Activated B cell treated with CpG ODN at 0.5 μM for 24 hours (primary cell): ENCODE measurements around the gene IGSF5. TPM values are rescaled to one million over a fixed set of nuclear protein-coding genes. Genes with fewer than 3 reads are reported as not detected.
"Not testable (repeated sequence)": the region's sequence is repeated elsewhere in the genome, so short reads cannot be mapped to it uniquely, and the experiment has no call there.

Experiments used
- ATAC-seq: fragments of 200-7000 bp; cut with Tn5 transposase; one replicate; pipeline ENCODE4 v1.10.0; 2021; ENCODE audit warnings: low read depth, mild to moderate bottlenecking, moderate library complexity
- CTCF ChIA-PET: fragments of 350-600 bp; sonication (Branson Sonifier 250); formaldehyde crosslinking; loops from one replicate; lab custom pipeline; 2021; ENCODE audit warnings: antibody characterized with exemption; lab: Charles Lee
- POLR2A ChIA-PET: fragments of 350-600 bp; sonication (Branson Sonifier 250); formaldehyde crosslinking; loops from one replicate; lab custom pipeline; 2021; ENCODE audit warnings: antibody characterized with exemption; lab: Charles Lee
- DNase-seq: peaks from one replicate; pipeline ENCODE4 v3.0.0; 2022
- H3K27ac Mint-ChIP-seq: one replicate; pipeline ENCODE4 v1.8.0; 2020; ENCODE audit warnings: mixed read lengths
- H3K27me3 Mint-ChIP-seq: one replicate; pipeline ENCODE4 v1.8.0; 2021; ENCODE audit warnings: mixed read lengths
- H3K36me3 Mint-ChIP-seq: one replicate; pipeline ENCODE4 v1.8.0; 2021; ENCODE audit warnings: low read depth, mixed read lengths
- H3K4me1 Mint-ChIP-seq: one replicate; pipeline ENCODE4 v1.8.0; 2021; ENCODE audit warnings: mixed read lengths
- H3K4me3 Mint-ChIP-seq: one replicate; pipeline ENCODE4 v1.8.0; 2020; ENCODE audit warnings: mild to moderate bottlenecking, mixed read lengths
- H3K9me3 Mint-ChIP-seq: one replicate; pipeline ENCODE4 v1.8.0; 2020; ENCODE audit warnings: mixed read lengths
- CTCF ChIP-seq: fragments of 200-600 bp; IDR thresholded peaks from one replicate; pipeline ENCODE4 v1.8.0; 2022; ENCODE audit warnings: antibody characterized with exemption, mild to moderate bottlenecking
- intact Hi-C: fragments of 100-400 bp; cut with micrococcal nuclease; formaldehyde crosslinking; loops from one replicate; pipeline ENCODE4 v1.15.1; 2024
- total RNA-seq: library from RNA; stranded (reverse); gene quantifications from 2 replicates; pipeline ENCODE4 v1.2.3, GENCODE V29; 2022

The IGSF5 gene
- total RNA-seq, result not detected in 2 replicates

DNA sequence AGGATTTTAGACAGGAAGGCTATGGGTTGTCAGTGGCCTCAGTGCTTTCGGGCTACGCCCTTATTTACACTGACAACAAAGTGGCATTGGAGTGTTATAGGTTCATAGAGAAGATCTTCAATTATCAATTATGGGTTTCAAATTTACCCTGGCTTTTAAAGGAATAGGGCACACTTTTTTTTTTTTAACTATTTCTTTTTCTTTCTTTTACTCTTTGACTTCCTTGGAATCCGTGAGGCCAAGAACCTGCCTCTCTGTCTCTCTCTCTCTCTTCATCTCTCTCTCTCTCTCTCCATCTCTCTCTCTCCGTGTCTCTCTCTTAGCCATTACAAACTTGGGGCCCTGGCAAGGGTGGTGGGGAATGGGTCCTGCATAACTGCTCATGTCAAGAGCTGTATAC is at the start of gene IGSF5:
Gene IGSF5 (plus strand): TSS at position 301 of the 400 bp plus-strand sequence. CDS start 327 bp downstream, outside the sequence.
- H3K4me1 Mint-ChIP-seq, H3K27ac Mint-ChIP-seq, H3K36me3 Mint-ChIP-seq, CTCF ChIA-PET, DNase-seq, intact Hi-C loops, POLR2A ChIA-PET, H3K9me3 Mint-ChIP-seq, ATAC-seq, H3K4me3 Mint-ChIP-seq, H3K27me3 Mint-ChIP-seq: not testable (repeated sequence)

DNA sequence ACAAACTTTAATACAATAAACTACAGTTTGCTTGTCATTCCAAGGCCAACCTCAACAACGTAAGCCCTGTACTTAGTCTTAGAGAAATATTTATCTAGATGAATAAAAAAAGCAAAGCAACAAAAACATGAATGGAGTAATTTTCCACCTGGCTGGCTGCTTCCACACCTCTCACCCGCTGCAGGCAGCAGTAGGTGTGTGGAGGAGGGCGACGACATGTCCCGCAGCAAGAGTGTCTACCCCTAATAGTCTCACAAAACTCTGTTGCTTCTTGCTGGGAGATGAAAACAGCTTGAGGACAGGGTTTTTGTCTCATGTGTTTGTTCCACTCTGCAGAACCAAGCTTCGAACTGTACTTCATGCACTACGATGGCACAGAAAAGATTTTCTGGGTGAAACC is 48.8 kb upstream of the IGSF5 start:
- POLR2A ChIA-PET, result no interaction called here
- no peaks in the 10 kb centered on the region for H3K27me3 Mint-ChIP-seq
- intact Hi-C loops, result no loop called here

DNA sequence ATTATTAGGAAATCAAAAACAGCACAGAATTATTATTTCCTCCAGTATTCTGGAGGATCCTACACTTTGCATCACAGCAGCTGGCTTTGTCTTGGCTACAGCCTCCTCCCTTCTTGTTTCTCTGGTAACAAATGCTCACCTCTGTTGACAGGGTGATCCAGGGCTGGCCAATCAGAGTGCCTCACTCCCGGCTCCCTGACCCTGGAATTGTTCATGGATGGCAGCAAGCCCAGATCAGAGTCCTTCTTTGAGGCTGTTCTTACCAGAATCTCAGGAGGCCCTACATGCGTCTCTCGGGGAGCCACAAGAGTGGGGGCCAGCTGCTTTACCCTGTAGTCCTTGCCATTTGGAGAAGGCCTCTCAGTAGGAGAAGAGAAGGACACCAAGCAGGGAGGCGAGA is 48.4 kb upstream of the IGSF5 start:
- ChIA-PET POLR2A (no interaction called here), CTCF (no interaction called here)
- H3K4me1 Mint-ChIP-seq, result no peaks in the 10 kb centered on the region
- ATAC-seq, result no peak
- H3K27ac Mint-ChIP-seq, result no peak overlapping the region
- TF ChIP-seq CTCF, result no peak
- no peak overlapping the region for H3K4me3 Mint-ChIP-seq
- intact Hi-C loops, result no loop called here
- H3K27me3 Mint-ChIP-seq, result no peaks in the 10 kb centered on the region
- H3K36me3 Mint-ChIP-seq, result no peaks in the 10 kb centered on the region
- DNase-seq, result no peak
- no peaks in the 10 kb centered on the region for H3K9me3 Mint-ChIP-seq

More for the DNA sequence above, 48.8 kb upstream of the IGSF5 start:
- no peak for TF ChIP-seq CTCF
- Mint-ChIP-seq H3K4me1 (no peaks in the 10 kb centered on the region), H3K27ac (no peak overlapping the region), H3K9me3 (no peaks in the 10 kb centered on the region), H3K36me3 (no peaks in the 10 kb centered on the region), H3K4me3 (no peak overlapping the region)
- no peak for DNase-seq
- CTCF ChIA-PET, result no interaction called here
- ATAC-seq, result no peak

DNA sequence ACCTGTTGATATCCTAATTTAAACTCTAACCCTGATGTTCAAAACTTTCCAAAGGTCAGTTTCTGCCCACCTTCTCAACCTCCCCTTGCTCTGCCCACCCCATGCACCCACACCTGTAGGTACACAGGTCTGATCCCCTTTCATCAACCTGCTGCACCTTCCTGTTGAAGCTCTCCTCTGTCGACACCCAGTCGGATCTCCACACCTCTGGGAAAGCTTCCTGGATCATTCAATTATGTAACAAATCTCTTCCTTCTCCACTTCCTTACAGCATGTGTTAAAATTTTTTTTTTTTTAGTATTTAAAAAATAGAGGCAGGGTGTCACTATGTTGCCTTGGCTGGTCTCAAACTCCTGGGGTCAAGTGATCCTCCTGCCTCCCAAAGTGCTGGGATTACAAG is 44.7 kb upstream of the IGSF5 start:
- DNase-seq (no peak), ATAC-seq (no peak)
- Mint-ChIP-seq H3K4me1 (no peaks in the 10 kb centered on the region), H3K4me3 (no peak overlapping the region), H3K36me3 (no peaks in the 10 kb centered on the region), H3K27me3 (no peaks in the 10 kb centered on the region), H3K27ac (no peak overlapping the region), H3K9me3 (peaks cover 9% of the 10 kb centered on the region)
- no peak for TF ChIP-seq CTCF
- intact Hi-C loops, result no loop called here
- POLR2A ChIA-PET, result no interaction called here
- CTCF ChIA-PET, result no interaction called here

GRCh38 chr21:39703578-39703977 is 41.4 kb upstream of the IGSF5 start:
- no peak for DNase-seq
- POLR2A ChIA-PET, result no interaction called here
- TF ChIP-seq CTCF, result no peak
- H3K27me3 Mint-ChIP-seq, result no peaks in the 10 kb centered on the region
- no peak overlapping the region for H3K4me3 Mint-ChIP-seq
- no peaks in the 10 kb centered on the region for H3K36me3 Mint-ChIP-seq
- H3K9me3 Mint-ChIP-seq, result peaks cover 9% of the 10 kb centered on the region
- intact Hi-C loops, result no loop called here
- no peak overlapping the region for H3K27ac Mint-ChIP-seq
- H3K4me1 Mint-ChIP-seq, result no peaks in the 10 kb centered on the region
- no peak for ATAC-seq
- CTCF ChIA-PET, result no interaction called here

GRCh38 chr21:39705849-39706248 is 39.1 kb upstream of the IGSF5 start:
- Mint-ChIP-seq H3K27ac (no peak overlapping the region), H3K36me3 (no peaks in the 10 kb centered on the region), H3K4me1 (no peaks in the 10 kb centered on the region), H3K4me3 (no peak overlapping the region), H3K27me3 (no peaks in the 10 kb centered on the region), H3K9me3 (peaks cover 9% of the 10 kb centered on the region)
- DNase-seq (no peak), ATAC-seq (no peak)
- intact Hi-C loops, result no loop called here
- no peak for TF ChIP-seq CTCF
- ChIA-PET CTCF (no interaction called here), POLR2A (no interaction called here)
